ENCODE measurements around the gene SLC34A3. TPM values are rescaled to one million over a fixed set of nuclear protein-coding genes. Genes with fewer than 3 reads are reported as not detected.
A peak's percentile ranks its signal among the peaks of the same experiment; 100 is the strongest.

The SLC34A3 gene
- total and polyA plus RNA-seq, 12 donors: not detected

DNA sequence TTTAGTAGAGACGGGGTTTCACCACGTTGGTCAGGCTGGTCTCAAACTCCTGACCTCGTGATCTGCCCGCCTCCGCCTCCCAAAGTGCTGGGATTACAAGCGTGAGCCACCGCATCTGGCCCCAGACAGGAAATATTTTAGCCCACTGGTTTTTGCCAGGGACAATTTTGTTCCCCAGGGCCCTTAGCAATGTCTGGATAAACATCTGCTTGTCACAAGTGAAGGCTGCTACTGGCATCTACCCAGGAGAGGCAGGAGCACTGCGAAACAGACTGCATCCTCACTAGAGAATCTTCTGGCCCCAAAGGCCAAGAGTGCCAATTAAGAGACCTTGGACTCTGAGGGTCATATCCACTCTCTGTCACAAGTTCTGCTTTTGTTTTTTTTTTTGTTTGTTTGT lies 27.7 kb upstream of the SLC34A3 start:
- ATAC-seq (no peak), DNase-seq (no peak)
- Histone ChIP-seq H3K27me3 (no peaks in the 10 kb centered on the region), H3K36me3 (peaks cover 0 to 7% (median 0%) of the 10 kb centered on the region in 9 donors), H3K4me1 (peaks cover 38 to 78% (median 72%) of the 10 kb centered on the region in 9 donors), H3K9me3 (no peaks in the 10 kb centered on the region), H3K27ac (no peak overlapping the region), H3K4me3 (no peak overlapping the region)
- 72 to 74% methylated on average over 8 of the region's 8 CpGs for WGBS, 2 donors
- TF ChIP-seq, protein P1, sequence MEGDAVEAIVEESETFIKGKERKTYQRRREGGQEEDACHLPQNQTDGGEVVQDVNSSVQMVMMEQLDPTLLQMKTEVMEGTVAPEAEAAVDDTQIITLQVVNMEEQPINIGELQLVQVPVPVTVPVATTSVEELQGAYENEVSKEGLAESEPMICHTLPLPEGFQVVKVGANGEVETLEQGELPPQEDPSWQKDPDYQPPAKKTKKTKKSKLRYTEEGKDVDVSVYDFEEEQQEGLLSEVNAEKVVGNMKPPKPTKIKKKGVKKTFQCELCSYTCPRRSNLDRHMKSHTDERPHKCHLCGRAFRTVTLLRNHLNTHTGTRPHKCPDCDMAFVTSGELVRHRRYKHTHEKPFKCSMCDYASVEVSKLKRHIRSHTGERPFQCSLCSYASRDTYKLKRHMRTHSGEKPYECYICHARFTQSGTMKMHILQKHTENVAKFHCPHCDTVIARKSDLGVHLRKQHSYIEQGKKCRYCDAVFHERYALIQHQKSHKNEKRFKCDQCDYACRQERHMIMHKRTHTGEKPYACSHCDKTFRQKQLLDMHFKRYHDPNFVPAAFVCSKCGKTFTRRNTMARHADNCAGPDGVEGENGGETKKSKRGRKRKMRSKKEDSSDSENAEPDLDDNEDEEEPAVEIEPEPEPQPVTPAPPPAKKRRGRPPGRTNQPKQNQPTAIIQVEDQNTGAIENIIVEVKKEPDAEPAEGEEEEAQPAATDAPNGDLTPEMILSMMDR (IDR thresholded peaks at IDR 0.05): no peak
- intact Hi-C loops (cut with DNase I): no loop called here

DNA sequence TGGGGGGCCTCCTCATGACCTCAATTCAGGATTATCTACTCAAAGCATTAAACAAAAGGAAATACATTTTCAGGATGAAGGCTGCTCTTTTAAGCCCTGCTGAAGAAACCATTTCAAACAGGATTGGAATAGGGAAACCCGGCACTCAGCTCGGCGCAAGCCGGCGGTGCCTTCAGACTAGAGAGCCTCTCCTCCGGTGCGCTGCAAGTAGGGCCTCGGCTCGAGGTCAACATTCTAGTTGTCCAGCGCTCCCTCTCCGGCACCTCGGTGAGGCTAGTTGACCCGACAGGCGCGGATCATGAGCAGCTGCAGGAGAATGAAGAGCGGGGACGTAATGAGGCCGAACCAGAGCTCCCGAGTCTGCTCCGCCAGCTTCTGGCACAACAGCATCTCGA lies 26.0 kb upstream of the SLC34A3 start:
- no peak for DNase-seq
- Histone ChIP-seq H3K9me3 (no peaks in the 10 kb centered on the region), H3K27me3 (no peaks in the 10 kb centered on the region), H3K4me1 (peaks cover 20 to 60% (median 55%) of the 10 kb centered on the region in 9 donors), H3K36me3 (peaks cover 0 to 17% (median 0%) of the 10 kb centered on the region in 9 donors), H3K27ac (peak overlapping the region in 8 of 10 donors; percentile 75 to 94 (median 89)), H3K4me3 (peak overlapping the region; percentile 31 to 96 (median 86))
- WGBS, 2 donors: 10 to 11% methylated on average over 21 of the region's 21 CpGs
- intact Hi-C loops (cut with DNase I): loop anchor here in 1 of 10 donors (1.0 kb wide), 1 partner anchor 16 kb away; the partner anchor contains the start of genes ANAPC2 and SSNA1
- ATAC-seq: no peak
- TF ChIP-seq, protein P1 (IDR thresholded peaks at IDR 0.05): no peak

DNA sequence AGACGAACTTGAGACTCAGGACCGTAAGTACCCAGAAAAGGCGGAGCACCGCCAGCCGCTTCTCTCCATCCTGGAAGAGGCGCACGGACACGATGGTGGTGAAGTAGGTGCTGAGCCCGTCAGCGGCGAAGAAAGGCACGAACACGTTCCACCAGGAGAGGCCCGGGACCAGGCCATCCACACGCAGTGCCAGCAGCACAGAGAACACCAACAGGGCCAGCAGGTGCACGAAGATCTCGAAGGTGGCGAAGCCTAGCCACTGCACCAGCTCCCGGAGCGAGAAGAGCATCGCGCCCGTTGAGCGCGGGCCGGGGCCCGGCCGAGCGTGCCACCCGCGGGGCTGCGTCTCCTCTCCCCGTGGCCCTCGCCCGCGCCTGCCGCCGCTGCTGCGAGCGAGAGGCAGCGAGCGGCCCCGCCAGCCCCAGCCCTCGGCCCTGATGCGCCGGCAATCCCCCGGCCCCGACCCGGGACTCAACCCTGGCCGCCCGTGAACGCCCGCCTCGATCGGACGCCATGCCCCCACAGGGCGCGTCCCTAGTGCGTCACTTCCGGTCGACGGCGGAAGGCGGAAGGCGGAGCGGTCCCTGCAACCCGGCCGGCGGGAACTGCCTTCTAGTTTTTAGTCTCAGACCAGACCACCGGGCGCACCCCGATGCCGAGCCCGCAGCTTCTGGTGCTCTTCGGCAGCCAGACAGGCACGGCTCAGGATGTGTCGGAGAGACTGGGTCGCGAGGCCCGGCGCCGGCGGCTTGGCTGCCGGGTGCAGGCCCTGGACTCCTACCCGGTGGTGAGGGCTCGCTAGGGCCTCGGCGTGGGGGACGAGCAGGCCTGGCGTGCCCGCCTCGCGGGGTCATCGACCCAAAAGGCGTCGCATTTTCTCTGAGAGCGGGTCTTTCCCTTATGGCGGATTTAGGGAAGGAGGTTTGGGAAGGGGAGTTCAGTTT lies 25.3 kb upstream of the SLC34A3 start, which contains the start of the genes NDOR1 and TMEM203:
NDOR1 (plus strand) TSS at position 575 of the 944 bp plus-strand sequence; CDS start at position 653, 78 bp downstream.
TMEM203 (minus strand) TSS at position 523 of the 944 bp plus-strand sequence; CDS start at position 289, 234 bp downstream.
- Histone ChIP-seq H3K9me3 (no peaks in the 10 kb centered on the region), H3K4me1 (peaks cover 20 to 58% (median 54%) of the 10 kb centered on the region in 9 donors), H3K36me3 (peaks cover 0 to 23% (median 0%) of the 10 kb centered on the region in 9 donors), H3K4me3 (peak within 1 kb of the TSS; percentile 31 to 96 (median 86)), H3K27ac (peak within 1 kb of the TSS in 9 of 10 donors; percentile 75 to 94 (median 89)), H3K27me3 (no peaks in the 10 kb centered on the region)
- TF ChIP-seq, protein P1 (IDR thresholded peaks at IDR 0.05): no peak
- WGBS, 2 donors: 0% methylated on average over 76 to 98 of the region's 98 CpGs
- intact Hi-C loops (cut with DNase I): loop anchor here in 1 of 10 donors (1.0 kb wide), 1 partner anchor 17 kb away; the partner anchor contains the start of genes ANAPC2 and SSNA1
- DNase-seq: peak; percentile 94
- peak; percentile 58 to 74 (median 66) for ATAC-seq

DNA sequence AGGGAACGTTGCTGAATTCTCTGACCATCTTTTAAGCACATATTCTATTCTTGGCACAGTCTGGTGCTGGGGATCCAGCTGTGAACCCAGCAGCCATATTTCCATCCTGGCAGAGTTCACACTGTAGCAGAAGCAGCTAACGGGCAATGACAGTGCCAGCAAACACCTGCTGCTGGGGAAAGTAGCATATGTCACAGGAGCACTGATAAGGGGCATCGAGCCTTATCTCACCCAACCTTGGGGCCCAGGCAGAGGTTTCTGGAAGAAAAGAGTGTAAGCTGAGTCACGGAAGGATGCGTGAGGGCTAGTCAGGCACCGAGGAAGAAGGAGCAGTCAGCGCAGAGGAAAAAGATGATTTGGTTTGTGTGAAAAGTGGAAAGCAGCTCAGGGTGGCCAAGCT lies 24.1 kb upstream of the SLC34A3 start:
- 70 to 73% methylated on average over 7 of the region's 7 CpGs for WGBS, 2 donors
- ATAC-seq (no peak), DNase-seq (no peak)
- no peaks in the 10 kb centered on the region for H3K27me3 ChIP-seq
- H3K4me3 ChIP-seq: peak overlapping the region in 7 of 10 donors; percentile 75 to 96 (median 87)
- H3K36me3 ChIP-seq: peaks cover 0 to 26% (median 0%) of the 10 kb centered on the region in 9 donors
- intact Hi-C loops (cut with DNase I): no loop called here
- TF ChIP-seq, protein P1 (IDR thresholded peaks at IDR 0.05): no peak
- peaks cover 20 to 52% (median 48%) of the 10 kb centered on the region in 9 donors for H3K4me1 ChIP-seq
- H3K9me3 ChIP-seq: no peaks in the 10 kb centered on the region
- H3K27ac ChIP-seq: no peak overlapping the region

Measured in heart right ventricle (tissue), 16 donors.